ENCODE data around the gene OBI1.

- TF ChIP-seq EZH2 (IDR thresholded peaks at IDR 0.05; ENCODE audit: borderline replicate concordance, low read length) (no peak), CTCF (IDR thresholded peaks at IDR 0.05; ENCODE audit: low read length) (no peak)
Measured at GRCh38 chr13:78620936-78621470, 38.0 kb downstream of the OBI1 start.
